Muscle of arm (tissue), 12 donors: Measurements from ENCODE around the gene PPIL6. TPM values are rescaled to one million over a fixed set of nuclear protein-coding genes. Genes with fewer than 3 reads are reported as not detected.

ENCODE experiments used
- DNase-seq: peaks from one replicate; pipeline ENCODE4 v3.0.0-alpha.2; 2013
- polyA plus RNA-seq, 12 donors: library from polyadenylated mRNA; unstranded; fragments of 120-200 nt; gene quantifications; one replicate each; pipeline ENCODE4 v1.2.1, GENCODE V29; 2013; ENCODE audit not compliant: insufficient read length in 12 of 12

Gene PPIL6
- polyA plus RNA-seq, 12 donors: 5.5 to 10.8 (median 6.4) TPM; not detected in 2

GRCh38 chr6:109406196-109406595 lies 34.2 kb downstream of the PPIL6 start:
- DNase-seq: no peak

- no peak for DNase-seq
These were observed 43.4 kb downstream of the PPIL6 start for GRCh38 chr6:109397020-109397419.

GRCh38 chr6:109396046-109396718 lies 44.2 kb downstream of the PPIL6 start:
- DNase-seq: no peak

GRCh38 chr6:109393886-109394281 lies 46.5 kb downstream of the PPIL6 start:
- no peak for DNase-seq

GRCh38 chr6:109393157-109393885 lies 47.1 kb downstream of the PPIL6 start:
- no peak for DNase-seq

- DNase-seq: no peak
These were observed 50.7 kb downstream of the PPIL6 start for GRCh38 chr6:109389650-109390274.

- DNase-seq: no peak
These were observed 52.2 kb downstream of the PPIL6 start for GRCh38 chr6:109388265-109388664.

GRCh38 chr6:109383438-109383940 lies 56.9 kb downstream of the PPIL6 start:
- DNase-seq: no peak

- DNase-seq: peak; percentile 97
These were observed 57.6 kb downstream of the PPIL6 start for GRCh38 chr6:109382576-109383437.

GRCh38 chr6:109381747-109382575 lies 58.5 kb downstream of the PPIL6 start, which contains the start of gene CD164:
CD164 (minus strand) TSS chr6:109382467; CDS start chr6:109382378, 89 bp downstream.
- peak; percentile 61 for DNase-seq

GRCh38 chr6:109381061-109381746 lies 59.2 kb downstream of the PPIL6 start:
- peak; percentile 33 for DNase-seq

- no peak for DNase-seq
These were observed 60.7 kb downstream of the PPIL6 start for GRCh38 chr6:109379711-109380110.

- DNase-seq: no peak
These were observed 62.7 kb downstream of the PPIL6 start for GRCh38 chr6:109377717-109378116.

GRCh38 chr6:109374326-109374892 lies 66.0 kb downstream of the PPIL6 start:
- no peak for DNase-seq

- no peak for DNase-seq
These were observed 66.7 kb downstream of the PPIL6 start for GRCh38 chr6:109373762-109374161.

- no peak for DNase-seq
These were observed 67.1 kb downstream of the PPIL6 start for GRCh38 chr6:109373331-109373730.

- DNase-seq: no peak
These were observed 68.3 kb downstream of the PPIL6 start for GRCh38 chr6:109372130-109372529.

GRCh38 chr6:109370792-109371191 lies 69.6 kb downstream of the PPIL6 start:
- no peak for DNase-seq

GRCh38 chr6:109370336-109370735 lies 70.1 kb downstream of the PPIL6 start:
- no peak for DNase-seq

- no peak for DNase-seq
These were observed 70.7 kb downstream of the PPIL6 start for GRCh38 chr6:109369728-109370127.
